M059J (cell line): ENCODE results near the gene JUND. TPM values are rescaled to one million over a fixed set of nuclear protein-coding genes. Genes with fewer than 3 reads are reported as not detected.

Experiments
- DNase-seq: peaks from one replicate; pipeline ENCODE4 v3.0.0-alpha.2; 2012; ENCODE audit warnings: low read depth
- total RNA-seq: library from RNA; depleted of rRNA; stranded (reverse); fragments of >200 nt; shearing (Covaris generic); gene quantifications from 2 replicates; pipeline ENCODE4 v1.2.3, GENCODE V29; 2014

The JUND gene
- total RNA-seq, 1 experiment from 2014 or later = 206 TPM

DNA sequence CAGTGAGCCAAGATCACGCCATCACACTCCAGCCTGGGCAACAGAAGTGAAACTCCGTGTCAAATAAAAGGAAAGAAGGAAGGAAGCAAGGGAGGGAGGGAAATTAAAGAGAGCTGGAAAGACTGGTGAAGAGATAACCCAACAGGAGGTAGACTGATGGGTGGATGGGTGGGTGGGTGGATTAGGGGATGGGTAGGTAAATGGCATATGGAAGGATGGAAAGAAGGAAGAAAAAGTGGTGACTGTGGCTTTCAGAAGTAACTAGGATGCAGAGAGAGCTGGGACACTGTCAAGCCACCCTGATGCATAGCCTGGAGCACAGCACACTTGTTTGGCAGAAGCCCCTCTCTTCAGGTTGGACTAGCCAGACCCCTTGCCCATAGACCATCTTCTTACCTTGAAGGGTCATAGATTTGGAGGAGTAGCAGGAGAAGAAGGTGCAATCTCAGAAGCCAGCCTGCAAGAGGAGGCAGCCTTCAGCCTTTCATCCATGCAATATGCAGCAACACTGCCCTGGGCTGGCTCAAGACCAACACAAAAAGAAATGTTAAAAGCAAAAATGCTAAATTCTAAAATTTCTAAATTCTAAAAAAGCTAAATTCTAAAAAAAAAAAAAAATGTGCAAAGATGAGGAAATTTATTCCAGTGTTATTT lies 12.2 kb downstream of the JUND start:
- no peak for DNase-seq

DNA sequence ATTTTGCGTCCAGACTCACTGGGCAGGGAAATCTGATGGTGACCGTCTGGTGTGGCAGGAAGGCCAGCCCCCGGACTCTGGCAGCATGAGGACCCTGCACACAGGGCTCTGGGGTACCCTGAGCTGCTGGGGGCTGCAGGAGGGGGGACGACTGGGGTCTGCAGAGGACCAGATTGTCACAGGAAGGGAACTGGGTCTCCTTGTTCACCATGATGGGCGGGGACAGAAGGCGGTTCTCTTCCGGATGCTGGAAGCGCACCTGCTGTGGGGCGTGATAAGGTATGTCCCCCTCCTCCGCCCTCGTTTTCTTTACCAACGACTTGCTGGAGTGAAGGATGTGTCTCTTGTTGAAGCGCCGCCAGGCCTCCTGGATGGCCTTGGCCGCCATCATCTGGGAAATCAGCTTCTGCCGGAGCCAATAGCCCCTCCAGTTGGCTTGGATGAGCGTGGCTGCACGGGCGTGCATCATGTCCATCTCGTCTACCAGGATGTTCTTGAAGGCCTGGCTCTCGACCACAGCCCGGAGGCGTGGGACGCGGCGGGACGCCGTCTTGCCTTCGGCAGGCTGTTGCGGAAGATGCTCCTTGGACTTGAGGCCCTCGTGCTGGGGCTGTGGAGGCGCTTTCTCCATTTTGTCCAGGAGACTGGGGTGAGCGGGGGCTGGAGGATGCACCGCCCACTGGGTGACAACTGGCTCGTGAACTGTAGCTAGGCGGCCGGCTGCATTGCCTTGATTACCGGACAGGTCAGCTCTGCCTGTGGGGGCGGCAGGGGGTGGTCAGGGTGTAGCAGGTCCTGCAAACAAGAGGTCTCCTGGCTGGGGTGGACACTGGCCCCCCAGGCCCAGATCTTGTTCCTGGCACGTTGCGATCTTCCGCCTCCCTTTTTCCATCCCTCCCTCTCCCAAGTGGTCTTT lies 14.4 kb downstream of the JUND start:
- DNase-seq = no peak

DNA sequence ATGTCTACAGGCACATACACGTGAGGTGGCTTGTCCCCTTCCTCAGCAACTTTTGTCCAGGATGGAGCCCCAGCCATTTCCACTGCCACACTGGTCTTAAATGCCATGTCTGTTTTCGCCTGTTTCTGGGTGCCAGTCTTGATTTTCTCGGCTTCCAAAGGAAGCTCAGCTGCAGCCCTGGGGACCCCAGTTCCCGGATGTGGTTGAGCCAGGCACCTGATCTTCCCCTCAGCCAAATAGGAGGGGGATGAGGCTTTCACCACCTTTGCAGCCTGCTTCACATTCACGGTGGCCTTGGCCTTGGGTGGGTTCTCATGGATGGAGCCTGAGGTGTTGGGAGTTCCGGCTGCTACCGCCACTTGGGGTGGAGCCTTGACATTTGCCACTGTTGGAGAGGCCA lies 15.8 kb downstream of the JUND start:
- no peak for DNase-seq

DNA sequence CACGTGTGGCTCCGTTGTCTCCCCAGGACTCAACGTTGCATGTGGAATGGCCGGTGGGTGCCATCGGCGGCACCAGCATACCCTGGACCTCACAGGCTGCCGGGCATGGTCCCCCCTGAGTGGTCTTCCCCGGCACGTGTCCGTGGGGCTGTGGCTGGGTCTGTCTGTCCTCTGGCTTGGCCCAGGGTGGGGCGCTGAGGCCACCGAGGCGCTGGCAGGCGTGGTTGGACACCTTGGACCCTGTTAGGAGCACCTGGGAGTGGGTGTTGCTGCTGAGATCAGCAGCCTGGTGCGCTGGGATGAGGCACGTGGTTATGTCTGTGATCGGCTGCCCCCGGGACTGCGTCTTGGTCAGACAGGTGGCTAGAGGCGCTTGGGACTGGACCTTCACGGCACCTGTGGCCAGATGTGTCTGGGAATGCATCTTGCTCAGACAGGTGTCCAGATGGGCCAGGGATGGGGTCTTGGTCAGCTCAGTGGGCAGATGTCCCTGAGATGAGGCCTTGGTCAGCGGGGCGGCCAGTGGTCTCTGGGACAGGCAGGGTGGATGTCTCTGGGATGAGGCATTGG lies 16.4 kb downstream of the JUND start:
- no peak for DNase-seq

DNA sequence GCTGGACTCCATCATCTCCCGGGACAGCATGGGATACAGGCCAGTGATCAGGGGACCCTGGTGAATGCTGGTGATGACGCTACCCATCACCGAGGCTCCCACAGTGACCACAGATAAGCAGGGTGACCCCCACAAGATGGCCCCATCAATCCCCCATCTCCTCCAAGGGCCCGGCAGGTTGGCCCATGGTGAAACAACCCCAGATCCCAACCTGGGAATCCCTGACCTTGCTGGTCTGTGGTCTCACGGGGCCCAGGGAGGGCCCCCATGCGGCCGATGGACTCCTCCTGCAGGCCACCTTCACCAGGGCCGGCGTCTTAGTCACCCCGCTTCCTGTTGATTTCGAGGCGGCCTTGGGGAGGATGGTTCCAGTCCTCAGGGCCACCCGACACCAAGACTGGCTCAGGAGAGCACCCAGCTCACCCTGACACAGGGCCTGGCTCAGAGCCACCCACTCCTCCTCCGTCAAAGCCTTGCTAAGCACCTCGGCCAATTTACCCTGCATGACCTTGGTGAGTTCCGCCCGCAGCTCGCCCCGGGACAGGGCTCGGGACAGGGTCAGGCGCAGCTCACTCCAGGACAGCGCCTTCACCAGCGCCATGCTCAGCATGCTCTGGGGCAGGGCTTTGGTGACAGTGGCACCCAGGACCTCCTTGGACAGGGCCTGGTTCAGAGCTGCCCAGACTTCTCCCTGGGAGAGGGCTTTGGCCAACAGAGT lies 17.1 kb downstream of the JUND start:
- DNase-seq = no peak

DNA sequence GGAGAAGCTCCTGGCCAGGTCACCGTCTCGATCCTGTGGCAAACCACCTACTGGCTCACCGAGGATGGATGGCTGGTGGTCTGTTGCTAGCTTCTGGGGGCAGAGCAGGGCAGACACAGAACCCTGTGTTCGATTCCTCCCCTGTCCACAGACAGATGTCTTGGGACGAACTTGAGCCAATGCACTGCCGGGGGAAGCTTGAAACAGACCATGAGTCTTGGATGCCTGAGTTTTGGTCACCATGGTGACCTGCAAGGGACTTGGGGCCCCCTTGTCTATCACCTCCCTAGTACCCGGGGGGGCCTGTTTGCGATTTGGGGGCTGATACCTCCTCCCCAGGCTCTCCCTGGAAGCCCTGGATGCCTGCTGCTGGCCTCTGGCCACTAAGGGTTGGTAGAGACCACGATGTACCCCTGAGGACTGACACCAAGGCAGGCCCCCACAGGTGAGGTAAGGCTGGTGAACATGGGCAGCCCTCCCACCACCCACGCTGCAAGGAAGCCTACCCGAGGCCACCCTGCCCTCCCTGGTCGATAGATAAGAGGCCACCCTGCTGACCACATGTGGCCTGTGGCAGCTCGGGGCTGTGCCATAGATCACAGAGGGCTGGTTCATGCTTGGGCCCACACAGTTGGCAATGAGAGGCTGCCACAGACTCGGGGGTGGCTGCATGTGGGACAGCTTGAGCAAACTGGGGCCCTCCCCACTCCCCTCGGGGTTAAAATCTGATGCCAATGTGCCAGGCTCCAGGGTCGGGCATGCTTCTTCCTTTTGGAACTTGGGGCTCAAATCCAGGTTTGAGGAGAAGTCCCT lies 17.9 kb downstream of the JUND start:
- no peak for DNase-seq

DNA sequence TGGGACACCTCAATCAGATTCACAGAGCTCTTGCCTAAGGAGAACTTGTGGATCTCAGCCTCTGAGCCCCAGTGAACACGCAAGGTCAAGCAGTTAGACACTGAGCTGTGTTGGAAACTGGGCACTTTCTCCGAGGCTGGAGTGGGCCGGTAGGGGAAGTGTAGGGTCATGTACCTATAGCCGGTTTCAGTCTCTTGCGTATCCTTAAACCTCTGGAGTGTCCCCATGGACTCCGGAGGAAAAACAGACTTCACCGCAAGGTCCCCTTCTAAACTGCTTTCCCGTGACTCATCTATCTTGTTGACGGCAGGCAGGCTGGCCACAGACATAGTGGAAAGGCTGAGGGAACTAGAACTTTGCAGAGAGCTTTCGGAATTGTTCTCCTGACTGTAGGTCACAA lies 18.5 kb downstream of the JUND start:
- DNase-seq = no peak

DNA sequence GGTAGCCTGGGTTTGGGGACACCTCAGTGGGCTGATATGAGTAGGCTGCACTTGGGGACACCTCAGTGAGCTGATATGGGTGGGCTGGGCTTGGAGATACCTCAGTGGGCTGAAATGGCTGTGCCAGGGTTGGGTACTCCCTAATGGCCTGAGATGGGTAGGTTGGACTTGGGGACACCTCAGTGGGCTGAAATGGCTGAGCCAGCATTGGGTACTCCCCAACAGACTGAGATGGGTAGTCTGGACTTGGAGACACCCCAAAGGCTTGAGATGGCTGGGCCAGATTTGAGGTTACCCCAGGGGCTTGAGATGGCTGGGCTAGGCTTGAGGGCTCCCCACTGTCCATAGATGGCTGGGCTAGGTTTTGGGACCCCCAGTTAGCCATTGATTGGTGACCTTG lies 19.3 kb downstream of the JUND start:
- no peak for DNase-seq

DNA sequence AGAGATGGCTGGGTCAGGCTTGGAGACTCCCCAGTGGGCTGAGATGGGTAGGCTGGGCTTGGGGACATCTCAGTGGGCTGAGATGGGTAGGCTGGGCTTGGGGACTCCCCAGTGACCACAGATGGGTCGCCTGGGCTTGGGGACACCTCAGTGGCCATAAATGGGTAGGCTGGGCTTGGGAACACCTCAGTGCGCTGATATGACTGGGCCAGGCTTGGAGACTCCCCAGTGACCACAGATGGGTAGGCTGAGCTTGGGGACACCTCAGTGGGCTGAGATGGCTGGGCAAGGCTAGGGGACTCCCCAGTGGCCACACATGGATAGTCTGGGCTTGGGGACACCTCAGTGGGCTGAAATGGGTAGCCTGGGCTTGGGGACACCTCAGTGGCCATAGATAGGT lies 19.9 kb downstream of the JUND start:
- no peak for DNase-seq

DNA sequence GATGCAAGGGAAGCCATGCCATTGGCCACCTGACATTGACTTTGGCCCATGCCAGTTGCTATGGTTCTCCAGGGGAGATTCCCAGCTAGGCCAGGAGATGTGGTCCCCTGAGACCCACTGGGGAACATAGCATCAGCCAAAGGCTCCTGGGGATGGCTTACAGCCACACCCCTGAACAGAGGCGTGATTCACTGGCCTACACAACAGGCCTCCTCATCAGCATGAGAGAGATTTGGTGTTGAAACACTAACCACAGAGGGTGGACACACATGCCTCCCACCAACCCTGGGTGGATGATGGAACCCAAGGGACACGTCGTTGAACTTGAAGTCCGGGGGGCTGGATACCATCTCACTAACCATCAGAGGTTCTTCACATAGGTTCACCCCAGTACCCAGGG lies 21.5 kb downstream of the JUND start:
- DNase-seq = no peak

DNA sequence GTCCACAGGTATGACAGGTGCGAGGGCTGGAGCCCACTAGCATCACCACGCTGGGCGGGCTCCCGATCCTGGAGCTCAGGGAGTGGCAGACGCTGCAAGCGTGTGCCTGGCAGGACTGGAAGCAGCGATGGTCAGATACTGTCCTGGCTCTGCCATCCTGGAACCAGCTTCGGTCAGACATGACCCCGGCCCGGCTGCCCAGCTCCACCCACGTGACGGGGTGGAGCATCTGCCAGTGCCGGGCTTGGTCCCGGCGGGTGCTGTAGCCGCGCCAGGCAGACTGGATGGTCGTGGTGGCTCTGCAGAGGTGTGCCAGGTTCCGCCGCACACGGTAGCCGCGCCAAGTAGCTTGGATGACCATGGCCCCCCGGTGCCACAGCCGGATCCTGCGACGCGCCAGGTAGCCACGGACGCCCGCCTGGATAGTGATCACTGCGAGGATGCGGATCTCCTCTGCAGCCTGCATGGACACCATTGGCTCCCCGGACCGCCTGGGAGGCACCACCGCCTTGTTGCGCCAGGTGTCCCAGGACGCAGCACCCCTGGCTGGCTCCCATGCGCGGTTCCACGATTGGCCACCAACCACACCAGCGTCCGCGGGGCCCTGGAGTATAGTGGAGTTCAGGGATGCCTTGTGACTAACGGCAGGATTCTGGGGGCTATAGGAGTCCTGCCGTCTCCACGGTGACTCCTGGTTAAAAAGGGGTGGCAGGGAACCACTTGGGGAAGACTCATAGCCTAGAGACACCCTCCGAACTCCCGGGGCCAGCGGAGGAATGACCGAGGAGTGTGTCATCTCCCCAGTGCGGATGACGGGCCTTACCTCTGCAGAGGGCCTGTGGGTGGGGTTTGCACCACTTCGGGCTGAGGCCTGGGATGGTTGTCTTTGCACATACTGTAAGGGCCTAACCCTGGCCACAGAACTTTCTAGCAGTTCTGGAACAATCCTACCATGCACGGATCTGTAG lies 23.6 kb downstream of the JUND start:
- DNase-seq = peak; percentile 64

DNA sequence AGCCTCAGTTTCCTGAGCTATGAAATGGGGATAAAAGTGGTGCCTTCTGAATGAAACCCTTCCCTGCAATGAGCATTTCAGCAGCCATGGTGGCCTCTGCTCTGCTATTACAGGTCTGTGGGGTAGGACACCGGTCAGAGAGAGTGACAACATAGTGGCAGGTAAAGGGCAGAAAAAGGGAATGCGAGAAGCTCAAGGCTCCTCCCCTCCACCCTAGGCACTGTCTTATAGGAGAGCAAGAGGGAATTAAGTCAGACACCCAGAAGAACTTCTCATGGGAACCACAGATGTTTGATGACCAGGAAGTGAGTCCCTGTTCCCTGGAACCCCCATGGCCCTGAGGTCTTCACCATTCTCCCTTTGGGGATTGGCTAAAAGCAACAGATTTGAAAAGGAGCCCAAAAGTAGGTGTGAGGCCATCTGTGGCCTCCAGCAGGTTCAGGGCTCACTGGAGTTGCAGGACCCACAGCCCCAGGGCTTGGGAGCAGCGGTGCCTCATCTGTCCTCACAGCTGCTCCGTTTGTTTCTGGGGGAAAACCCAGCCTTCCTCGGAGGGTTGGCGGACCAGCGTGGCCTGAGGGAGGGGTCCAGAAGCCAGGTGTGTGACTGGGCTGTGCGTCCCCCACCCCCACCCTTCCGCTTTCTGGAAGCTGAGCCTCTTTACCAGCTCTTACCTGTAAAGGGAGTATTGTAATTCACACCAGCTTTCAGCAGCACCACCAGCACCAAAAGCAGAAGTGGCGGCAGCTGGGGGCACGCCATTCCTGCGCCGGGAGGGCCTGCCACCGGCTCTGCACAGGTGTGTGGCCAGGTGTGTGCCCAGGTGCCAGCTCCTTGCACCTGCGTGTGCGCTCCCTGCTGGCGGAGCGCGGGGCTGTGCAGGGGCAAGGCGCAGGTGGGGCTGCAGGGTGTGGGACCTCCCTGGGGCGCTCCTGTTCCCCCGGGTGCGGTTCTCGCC lies 26.6 kb downstream of the JUND start:
- DNase-seq = no peak

DNA sequence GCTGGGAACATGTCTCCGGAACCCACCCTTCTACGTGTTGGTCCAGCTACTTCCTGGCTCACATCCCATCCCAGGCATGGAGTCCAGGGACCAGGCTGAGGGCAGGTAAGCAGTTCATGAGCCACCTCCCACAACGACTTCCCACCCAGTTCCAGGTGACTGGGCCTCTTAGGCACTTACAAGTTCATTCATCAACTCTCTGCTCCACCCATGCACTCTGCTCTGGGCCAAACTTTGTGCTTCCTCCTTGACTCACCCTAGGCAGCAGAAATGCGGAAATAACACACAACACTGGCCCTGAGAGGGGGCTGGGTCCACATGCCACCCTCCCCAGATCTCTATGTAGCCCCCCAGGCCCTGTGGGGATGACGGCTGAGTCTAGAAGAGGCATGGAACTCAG lies 27.7 kb downstream of the JUND start:
- peak; percentile 22 for DNase-seq

DNA sequence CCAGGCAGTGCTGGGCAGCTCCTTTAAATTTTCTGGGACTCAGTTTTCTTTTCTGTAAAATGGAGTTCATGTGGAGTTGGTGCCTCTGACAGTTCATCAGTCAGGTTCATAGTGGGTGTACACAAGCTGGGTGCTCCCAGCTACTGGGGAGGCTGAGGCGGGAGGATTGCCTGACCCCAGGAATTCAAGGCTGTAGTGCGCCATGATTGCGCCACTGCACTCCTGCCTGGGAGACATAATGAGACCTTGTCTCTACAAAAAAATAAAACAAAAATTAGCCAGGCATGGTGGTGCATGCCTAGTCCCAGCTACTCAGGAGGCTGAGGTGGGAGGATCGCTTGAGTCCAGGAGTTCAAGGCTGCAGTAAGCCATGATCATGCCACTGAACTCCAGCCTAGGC lies 28.3 kb downstream of the JUND start:
- DNase-seq = no peak

DNA sequence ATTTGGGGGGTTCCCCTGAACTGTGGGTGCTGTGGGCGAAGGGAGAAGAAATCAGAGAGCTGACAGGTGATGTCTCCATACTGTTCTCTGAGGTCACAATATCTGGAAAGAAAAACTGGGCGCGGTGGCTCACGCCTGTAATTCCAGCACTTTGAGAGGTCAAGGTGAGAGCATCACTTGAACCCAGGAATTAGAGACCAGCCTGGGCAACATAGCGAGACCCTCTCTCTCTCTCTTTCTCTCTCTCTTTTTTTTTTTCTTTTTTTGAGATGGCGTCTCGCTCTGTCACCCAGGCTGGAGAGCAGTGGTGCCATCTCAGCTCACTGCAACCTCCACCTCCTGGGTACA lies 29.1 kb downstream of the JUND start:
- no peak for DNase-seq

DNA sequence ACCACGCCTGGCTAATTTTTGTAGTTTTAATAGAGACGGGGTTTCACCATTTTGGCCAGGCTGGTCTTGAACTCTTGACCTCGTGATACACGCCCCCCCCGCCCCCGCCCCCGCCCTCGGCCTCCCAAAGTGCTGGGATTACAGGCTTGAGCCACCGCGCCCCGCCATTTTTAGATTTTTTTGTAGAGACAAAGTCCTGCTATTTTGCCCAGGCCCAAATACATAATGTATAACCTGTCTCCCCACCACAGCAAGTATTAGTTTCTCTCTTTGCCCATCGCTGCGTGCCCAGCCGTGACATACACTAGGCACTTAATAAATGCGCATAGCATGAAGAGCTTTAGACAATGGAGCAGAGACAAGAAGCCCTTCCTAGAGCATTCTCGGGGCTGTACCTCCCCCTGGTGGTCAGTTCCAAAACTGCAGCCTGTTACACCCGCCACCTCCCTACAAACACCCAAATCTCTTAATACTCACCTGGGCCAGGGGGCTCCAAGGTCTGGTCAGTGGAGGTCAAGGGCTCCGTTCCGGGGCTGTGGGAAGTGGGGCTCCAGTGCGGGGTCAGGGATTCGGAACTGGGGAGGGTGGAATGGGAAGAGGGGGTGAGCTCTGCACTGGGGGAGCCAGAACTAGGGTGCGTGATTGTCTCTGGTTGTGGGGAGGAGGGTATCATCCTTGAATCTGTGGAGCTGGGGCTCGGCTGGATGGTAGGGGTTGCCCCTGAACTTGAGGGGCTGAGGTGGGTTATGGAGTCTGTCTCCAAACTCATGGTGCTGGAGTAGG lies 29.6 kb downstream of the JUND start:
- peak; percentile 64 for DNase-seq

DNA sequence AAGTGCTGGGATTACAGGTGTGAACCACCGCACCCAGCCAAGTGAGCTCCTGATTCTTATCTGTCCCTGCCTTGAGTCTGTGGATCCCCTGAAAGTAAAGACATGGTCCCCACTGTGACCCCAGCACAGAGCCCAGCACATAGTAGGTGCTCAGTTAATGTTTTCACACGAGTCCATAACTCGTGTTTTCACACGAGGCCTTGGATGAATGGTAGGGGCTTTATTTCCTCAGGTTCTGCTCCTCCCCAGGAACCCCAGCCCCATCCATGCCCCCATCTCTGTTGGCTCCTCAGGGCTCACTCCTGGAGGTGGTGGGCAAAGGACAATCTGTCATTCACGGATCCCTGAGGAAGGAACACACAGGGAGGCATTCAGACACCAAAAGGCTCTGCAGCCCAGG lies 31.6 kb downstream of the JUND start:
- DNase-seq = no peak

DNA sequence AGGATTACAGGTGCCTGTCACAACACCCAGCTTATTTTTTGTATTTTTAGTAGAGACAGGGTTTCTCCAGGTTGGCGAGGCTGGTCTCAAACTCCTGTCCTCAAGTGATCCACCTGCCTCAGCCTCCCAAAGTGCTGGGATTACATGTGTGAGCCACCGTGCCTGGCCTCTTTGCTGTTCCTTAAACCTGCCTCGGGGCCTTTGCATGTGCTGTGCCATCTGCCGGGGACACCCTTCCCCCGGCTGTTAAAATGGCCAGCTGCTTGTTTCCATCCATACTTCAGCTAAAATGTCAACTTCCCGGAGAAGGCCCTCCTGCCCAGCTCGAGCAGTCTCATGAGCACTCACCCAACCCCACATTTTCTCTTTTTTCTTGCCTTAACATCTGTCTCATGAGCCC lies 36.1 kb downstream of the JUND start:
- no peak for DNase-seq
